Keratinocyte (primary cell): ENCODE results near the gene FAM110D.

ENCODE experiments used
- EZH2 ChIP-seq: IDR thresholded peaks from one replicate; pipeline ENCODE4 v1.6.1; 2012; ENCODE audit warnings: inconsistent platforms, mild to moderate bottlenecking, low read length, moderate library complexity
- TF ChIP-seq, protein P1 (sequence below), 3 experiments: IDR thresholded peaks in 1 of 3; conservative IDR thresholded peaks in 1 of 3; optimal IDR thresholded peaks in 1 of 3; 2 replicates in 2 of 3; 3 replicates in 1 of 3; pipeline versions ENCODE3 to v1.5.1; 2011; ENCODE audit warnings: low read length in 3 of 3, mild to moderate bottlenecking in 3 of 3, moderate library complexity in 2 of 3, control low read depth in 1 of 3, inconsistent platforms in 1 of 3; ENCODE audit not compliant: insufficient read depth in 2 of 3; ENCODE audit errors: extremely low read depth in 1 of 3

DNA sequence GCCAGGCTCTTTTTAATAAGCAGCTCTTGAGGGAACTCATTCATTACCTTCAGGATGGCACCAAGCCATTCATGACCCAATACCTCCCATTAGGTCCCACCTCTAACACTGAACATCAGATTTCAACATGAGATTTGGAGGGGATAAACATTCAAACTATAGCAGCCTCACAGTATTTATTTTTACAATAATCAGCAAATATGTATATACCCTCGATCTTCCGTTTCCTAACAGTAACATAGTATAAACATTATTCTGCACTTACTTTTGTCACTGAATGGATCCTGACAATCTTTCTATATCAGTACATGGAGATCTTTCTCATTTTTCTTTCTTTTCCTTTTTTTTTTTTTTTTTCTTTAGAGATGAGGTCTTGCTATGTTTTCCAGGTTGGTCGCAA lies 36.9 kb downstream of the FAM110D start:
- TF ChIP-seq, protein P1, sequence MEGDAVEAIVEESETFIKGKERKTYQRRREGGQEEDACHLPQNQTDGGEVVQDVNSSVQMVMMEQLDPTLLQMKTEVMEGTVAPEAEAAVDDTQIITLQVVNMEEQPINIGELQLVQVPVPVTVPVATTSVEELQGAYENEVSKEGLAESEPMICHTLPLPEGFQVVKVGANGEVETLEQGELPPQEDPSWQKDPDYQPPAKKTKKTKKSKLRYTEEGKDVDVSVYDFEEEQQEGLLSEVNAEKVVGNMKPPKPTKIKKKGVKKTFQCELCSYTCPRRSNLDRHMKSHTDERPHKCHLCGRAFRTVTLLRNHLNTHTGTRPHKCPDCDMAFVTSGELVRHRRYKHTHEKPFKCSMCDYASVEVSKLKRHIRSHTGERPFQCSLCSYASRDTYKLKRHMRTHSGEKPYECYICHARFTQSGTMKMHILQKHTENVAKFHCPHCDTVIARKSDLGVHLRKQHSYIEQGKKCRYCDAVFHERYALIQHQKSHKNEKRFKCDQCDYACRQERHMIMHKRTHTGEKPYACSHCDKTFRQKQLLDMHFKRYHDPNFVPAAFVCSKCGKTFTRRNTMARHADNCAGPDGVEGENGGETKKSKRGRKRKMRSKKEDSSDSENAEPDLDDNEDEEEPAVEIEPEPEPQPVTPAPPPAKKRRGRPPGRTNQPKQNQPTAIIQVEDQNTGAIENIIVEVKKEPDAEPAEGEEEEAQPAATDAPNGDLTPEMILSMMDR (optimal IDR thresholded peaks at IDR 0.05 in 1 of 3, IDR thresholded peaks at IDR 0.05 in 1 of 3, conservative IDR thresholded peaks at IDR 0.05 in 1 of 3; ENCODE audit: extremely low read depth in 1 of 3, insufficient read depth in 2 of 3, low read length in 3 of 3) = no peak
- no peak for TF ChIP-seq EZH2
